Transverse colon (tissue), 3 donors: ENCODE results near the gene LPCAT1.

Source experiments
- CTCF ChIP-seq, 5 experiments: fragments of 200-600 bp in 3 of 5; fragments of 450-650 bp in 2 of 5; sonication (generic) in 3 of 5; IDR thresholded peaks; 1 replicate in 2 of 5; 2 replicates in 3 of 5; pipeline ENCODE4 v1.5.1; 2016 to 2017; ENCODE audit warnings: antibody characterized with exemption in 5 of 5, inconsistent platforms in 3 of 5, mild to moderate bottlenecking in 2 of 5, moderate library complexity in 1 of 5
- POLR2A ChIP-seq: fragments of 450-650 bp; IDR thresholded peaks from one replicate; pipeline ENCODE4 v1.6.1; 2016; ENCODE audit warnings: antibody characterized with exemption, mild to moderate bottlenecking, moderate library complexity

DNA sequence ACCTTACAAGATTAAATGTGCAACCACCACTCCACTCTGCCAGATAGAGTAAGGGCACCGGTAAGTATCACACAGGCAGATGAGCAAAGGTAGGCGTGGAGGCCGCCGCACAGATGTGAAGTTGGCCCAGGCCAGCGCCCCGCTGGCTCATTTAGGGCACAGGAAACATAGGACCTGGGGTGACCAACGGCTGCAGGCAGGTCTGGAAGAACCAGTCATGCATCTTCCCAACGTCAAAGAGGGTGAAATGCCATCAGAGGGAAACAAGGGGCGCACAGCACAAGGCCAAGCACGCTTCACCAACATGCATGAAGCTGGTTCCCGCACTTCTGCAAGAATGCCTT is 46.8 kb downstream of the LPCAT1 start:
- TF ChIP-seq CTCF (IDR thresholded peaks at IDR 0.05): no peak
- no peak for TF ChIP-seq POLR2A
